CD4-positive, alpha-beta T cell treated with Interleukin-1 beta for 1 hour (primary cell): ENCODE results near the gene RABGAP1.

Experiments
- DNase-seq, 2 donors: peaks; one replicate each; pipeline ENCODE4 v3.0.0-alpha.2; 2020 to 2022

Gene RABGAP1

GRCh38 chr9:123087359-123087888 is 146.6 kb downstream of the RABGAP1 start:
- DNase-seq = no peak

- DNase-seq = no peak
Measured at GRCh38 chr9:123089040-123089439, 148.2 kb downstream of the RABGAP1 start.

- no peak for DNase-seq
Measured at GRCh38 chr9:123089790-123090189, 149.0 kb downstream of the RABGAP1 start.

GRCh38 chr9:123090198-123090896 is 149.5 kb downstream of the RABGAP1 start:
- no peak for DNase-seq

- DNase-seq = no peak
Measured at GRCh38 chr9:123090956-123091355, 150.1 kb downstream of the RABGAP1 start.

GRCh38 chr9:123091459-123091858 is 150.6 kb downstream of the RABGAP1 start:
- no peak for DNase-seq

- no peak for DNase-seq
Measured at GRCh38 chr9:123093141-123093540, 152.3 kb downstream of the RABGAP1 start.

- no peak for DNase-seq
Measured at GRCh38 chr9:123096987-123097386, 156.2 kb downstream of the RABGAP1 start.

- no peak for DNase-seq
Measured at GRCh38 chr9:123097430-123098095, 156.7 kb downstream of the RABGAP1 start.

- no peak for DNase-seq
Measured at GRCh38 chr9:123098096-123098459, 157.3 kb downstream of the RABGAP1 start.

- DNase-seq = no peak
Measured at GRCh38 chr9:123099042-123099441, 158.2 kb downstream of the RABGAP1 start.

- no peak for DNase-seq
Measured at GRCh38 chr9:123099548-123099947, 158.7 kb downstream of the RABGAP1 start.

- no peak for DNase-seq
Measured at GRCh38 chr9:123102375-123103113, 161.7 kb downstream of the RABGAP1 start.

GRCh38 chr9:123104807-123105206 is 164.0 kb downstream of the RABGAP1 start:
- DNase-seq = no peak

- DNase-seq = no peak
Measured at GRCh38 chr9:123105490-123105889, 164.7 kb downstream of the RABGAP1 start.

- DNase-seq = no peak
Measured at GRCh38 chr9:123107639-123108285, 166.9 kb downstream of the RABGAP1 start.

- no peak for DNase-seq
Measured at GRCh38 chr9:123108976-123109375, 168.2 kb downstream of the RABGAP1 start.

- no peak for DNase-seq
Measured at GRCh38 chr9:123109540-123110279, 168.9 kb downstream of the RABGAP1 start.

- DNase-seq = no peak
Measured at GRCh38 chr9:123111427-123112014, 170.7 kb downstream of the RABGAP1 start.

- no peak for DNase-seq
Measured at GRCh38 chr9:123112015-123112975, 171.5 kb downstream of the RABGAP1 start.

GRCh38 chr9:123113185-123113584 is 172.4 kb downstream of the RABGAP1 start:
- no peak for DNase-seq
